Activated CD4-positive, alpha-beta T cell treated with anti-CD3 and anti-CD28 coated beads, Interleukin-2, amount 50 U/mL, for 24 hours (primary cell): Measurements from ENCODE around the gene MUCL3.
A peak's percentile ranks its signal among the peaks of the same experiment; 100 is the strongest.
"Not testable (repeated sequence)": the region's sequence is repeated elsewhere in the genome, so short reads cannot be mapped to it uniquely, and the experiment has no call there.

Source experiments
- DNase-seq, 2 donors: peaks; one replicate each; pipeline ENCODE4 v3.0.0-alpha.2; 2020; ENCODE audit warnings: low read depth in 1 of 2, low spot score in 1 of 2

MUCL3 gene

GRCh38 chr6:30974490-30975252, 33.9 kb downstream of the MUCL3 start:
- DNase-seq, result no peak

DNA sequence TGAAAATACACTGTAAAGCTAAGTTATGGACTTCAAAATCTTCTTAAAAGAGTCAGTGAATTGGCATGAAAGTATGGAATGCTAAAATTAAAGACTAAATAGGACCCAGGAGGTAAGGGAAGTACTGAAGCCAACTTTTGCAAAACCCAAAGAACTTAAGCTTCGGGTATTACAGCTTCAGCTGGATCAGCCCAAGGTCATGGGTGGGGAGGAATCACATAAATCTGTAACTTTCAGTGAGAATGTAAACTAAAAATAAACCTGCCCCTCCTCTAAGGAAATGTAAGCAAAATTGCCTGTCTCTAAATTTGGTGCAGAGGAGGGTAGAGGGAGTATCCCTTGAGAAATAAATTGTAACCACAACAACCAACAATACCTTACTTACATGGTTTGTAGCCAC, 38.4 kb downstream of the MUCL3 start:
- no peak for DNase-seq

DNA sequence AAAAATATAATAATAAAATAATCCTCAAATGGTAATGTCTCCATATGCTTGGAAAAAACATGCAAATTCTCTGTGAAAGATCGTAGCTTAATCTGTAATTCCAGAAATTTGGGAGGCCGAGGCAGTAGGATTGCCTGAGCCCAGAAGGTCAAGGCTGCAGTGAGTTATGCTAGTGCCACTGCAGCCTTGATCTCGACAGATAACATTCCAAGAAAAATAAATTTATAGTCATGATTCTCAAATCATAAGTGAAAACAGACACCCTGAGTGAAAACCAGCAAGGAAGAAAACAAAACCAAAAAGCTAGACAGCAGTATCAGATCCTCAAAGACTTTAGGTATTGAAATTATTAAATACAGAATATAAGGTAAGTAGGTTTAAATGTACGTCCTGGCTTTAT, 38.9 kb downstream of the MUCL3 start:
- DNase-seq, result no peak

- no peak for DNase-seq
Measured at GRCh38 chr6:30981942-30982772, 41.4 kb downstream of the MUCL3 start.

DNA sequence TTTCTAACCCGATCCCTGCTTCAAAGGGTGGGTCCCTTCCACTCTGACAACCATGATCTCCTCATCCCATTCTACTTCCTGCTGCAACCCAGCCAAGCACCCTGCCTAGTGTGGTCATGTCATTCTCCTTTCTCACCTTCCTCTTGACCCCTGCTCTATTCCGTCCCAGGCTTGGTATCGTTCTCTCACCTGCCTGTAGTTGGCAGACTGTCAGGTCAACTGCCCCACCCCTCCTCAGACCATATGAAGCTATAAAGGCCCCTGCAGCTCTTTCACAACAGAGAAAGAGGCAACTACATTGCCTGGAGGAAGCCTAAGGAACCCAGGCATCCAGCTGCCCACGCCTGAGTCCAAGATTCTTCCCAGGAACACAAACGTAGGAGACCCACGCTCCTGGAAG, 42.7 kb downstream of the MUCL3 start, which contains the start of gene MUC21:
TSS of gene MUC21 (plus strand) at position 280 of the 400 bp plus-strand sequence. CDS start 241 bp downstream, outside the sequence.
- no peak for DNase-seq

DNA sequence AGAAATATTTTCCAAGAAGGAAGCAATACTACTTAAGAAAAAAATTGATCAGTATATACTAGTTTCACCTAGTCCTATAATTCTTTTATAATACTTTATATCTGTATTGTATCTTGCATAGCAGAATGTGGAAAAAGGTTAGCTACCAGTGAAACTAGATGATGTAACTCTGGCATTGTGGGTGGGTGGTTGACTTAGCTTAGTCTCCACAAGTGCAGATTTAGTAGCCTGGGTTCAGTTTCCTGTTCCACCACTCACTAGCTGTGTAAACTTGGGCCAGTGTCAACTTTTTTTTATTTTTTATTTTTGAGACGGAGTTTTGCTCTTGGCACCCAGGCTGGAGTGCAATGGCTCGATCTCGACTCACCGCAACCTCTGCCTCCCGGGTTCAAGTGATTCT, 44.7 kb downstream of the MUCL3 start:
- no peak for DNase-seq

DNA sequence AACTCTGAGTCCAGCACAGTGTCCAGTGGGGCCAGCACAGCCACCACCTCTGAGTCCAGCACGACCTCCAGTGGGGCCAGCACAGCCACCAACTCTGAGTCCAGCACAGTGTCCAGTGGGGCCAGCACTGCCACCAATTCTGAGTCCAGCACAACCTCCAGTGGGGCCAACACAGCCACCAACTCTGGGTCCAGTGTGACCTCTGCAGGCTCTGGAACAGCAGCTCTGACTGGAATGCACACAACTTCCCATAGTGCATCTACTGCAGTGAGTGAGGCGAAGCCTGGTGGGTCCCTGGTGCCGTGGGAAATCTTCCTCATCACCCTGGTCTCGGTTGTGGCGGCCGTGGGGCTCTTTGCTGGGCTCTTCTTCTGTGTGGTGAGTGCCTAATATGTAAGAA, 46.5 kb downstream of the MUCL3 start:
- no peak for DNase-seq

GRCh38 chr6:30988209-30988825, 47.5 kb downstream of the MUCL3 start:
- no peak for DNase-seq

DNA sequence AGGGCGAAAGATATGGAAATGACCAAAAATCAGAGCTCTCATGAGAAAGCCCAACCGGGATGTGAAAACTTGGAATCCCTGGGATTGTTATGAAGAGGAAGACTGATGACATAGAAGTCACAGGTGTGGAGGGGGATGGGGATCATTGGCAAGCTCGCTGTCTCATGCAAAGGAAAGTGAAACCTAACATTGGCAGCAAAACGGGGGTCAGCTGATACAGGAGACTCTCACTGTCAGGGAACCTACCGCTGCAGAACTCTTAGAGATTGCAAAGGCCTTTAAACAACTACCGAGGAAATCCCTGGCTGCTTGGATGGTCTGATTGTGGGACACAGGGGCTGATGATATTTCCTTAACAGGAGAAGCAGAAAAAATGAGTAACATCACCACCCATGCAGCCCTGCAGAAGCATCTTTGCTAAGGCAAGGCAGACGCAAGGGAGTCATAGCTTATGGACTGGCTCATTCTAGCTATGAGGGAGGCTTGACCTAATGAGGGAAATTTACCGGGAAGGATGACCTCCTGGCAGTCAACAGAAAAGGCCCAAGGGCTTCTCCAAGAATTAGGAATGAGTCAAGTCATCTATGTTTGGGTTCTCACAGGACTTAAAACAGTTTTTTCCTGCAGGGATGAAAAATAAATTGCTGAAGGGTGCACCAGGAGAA, 49.8 kb downstream of the MUCL3 start:
- peak in 1 of 2 donors; percentile 20 for DNase-seq

- DNase-seq, result no peak
Measured at GRCh38 chr6:30991891-30992290, 51.1 kb downstream of the MUCL3 start.

GRCh38 chr6:30997301-30997700, 56.5 kb downstream of the MUCL3 start:
- no peak for DNase-seq

GRCh38 chr6:30998785-30999184, 58.0 kb downstream of the MUCL3 start:
- no peak for DNase-seq

- DNase-seq, result not testable (repeated sequence)
Measured at GRCh38 chr6:31000067-31000860, 59.5 kb downstream of the MUCL3 start.

GRCh38 chr6:31001281-31001888, 60.6 kb downstream of the MUCL3 start:
- DNase-seq, result no peak

DNA sequence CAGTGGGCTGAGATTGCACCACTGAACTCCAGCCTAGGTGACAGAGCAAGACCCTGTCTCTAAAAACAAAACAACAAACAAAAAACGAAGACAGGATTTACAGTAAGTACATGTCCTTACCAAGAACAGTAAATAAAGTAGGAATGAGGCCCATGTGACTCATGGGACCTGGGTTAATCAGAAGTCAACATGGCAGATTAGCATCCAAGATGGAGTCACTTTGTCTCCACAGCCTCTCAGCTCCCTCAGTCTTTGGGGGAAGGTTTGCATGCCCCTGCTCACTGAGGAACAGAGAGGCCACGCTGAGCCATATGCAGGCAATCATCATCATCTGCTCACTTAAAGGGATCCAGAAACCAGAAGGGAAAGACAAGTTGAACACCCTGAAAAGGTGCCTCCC, 61.7 kb downstream of the MUCL3 start:
- DNase-seq, result no peak
